H1 (cell line): ENCODE data around the gene RPL32. TPM values are rescaled to one million over a fixed set of nuclear protein-coding genes. Genes with fewer than 3 reads are reported as not detected.
A peak's percentile ranks its signal among the peaks of the same experiment; 100 is the strongest.

Source experiments
- CTCF ChIA-PET: fragments of 300-600 bp; sonication (Branson Sonifier 250); formaldehyde crosslinking; loops from one replicate; lab custom pipeline; 2021; ENCODE audit not compliant: partially characterized antibody; lab: Charles Lee
- POLR2A ChIA-PET: fragments of 300-600 bp; sonication (Branson Sonifier 250); formaldehyde crosslinking; loops from one replicate; lab custom pipeline; 2021; ENCODE audit warnings: inconsistent platforms; ENCODE audit not compliant: partially characterized antibody; lab: Charles Lee
- DNase-seq, 2 experiments: peaks; one replicate each; pipeline versions ENCODE4 v3.0.0 to v3.0.0-alpha.2; 2010 to 2022; ENCODE audit warnings: low spot score in 2 of 2, low read depth in 1 of 2, mixed read lengths in 1 of 2
- FAIRE-seq: peaks from 2 replicates; lab custom pipeline; 2011; peaks lifted over from hg19 to GRCh38; lab: Jason Lieb, UNC
- H2AFZ ChIP-seq: 2 replicates; pipeline ENCODE4 v1.8.1; 2012; ENCODE audit warnings: low read length, inconsistent platforms
- H2AK5ac ChIP-seq: 2 replicates; pipeline ENCODE4 v1.6.1; 2013; ENCODE audit warnings: low read depth, low read length
- H2BK120ac ChIP-seq: replicated peaks from 2 replicates; pipeline ENCODE3; 2013; ENCODE audit warnings: low read depth, low read length, inconsistent platforms
- H2BK12ac ChIP-seq: 2 replicates; pipeline ENCODE4 v1.6.1; 2013; ENCODE audit warnings: low read depth, low read length
- H2BK15ac ChIP-seq: 2 replicates; pipeline ENCODE4 v1.6.1; 2013; ENCODE audit warnings: low read length
- H2BK20ac ChIP-seq: 2 replicates; pipeline ENCODE4 v1.6.1; 2013; ENCODE audit warnings: low read length
- H2BK5ac ChIP-seq: 2 replicates; pipeline ENCODE4 v1.6.1; 2013; ENCODE audit warnings: low read depth, low read length
- H3K14ac ChIP-seq: 2 replicates; pipeline ENCODE4 v1.6.1; 2013; ENCODE audit warnings: inconsistent platforms; ENCODE audit not compliant: insufficient read length
- H3K18ac ChIP-seq: 2 replicates; pipeline ENCODE4 v1.6.1; 2013; ENCODE audit warnings: low read length; ENCODE audit errors: extremely low read depth
- H3K23ac ChIP-seq: 2 replicates; pipeline ENCODE4 v1.6.1; 2013; ENCODE audit warnings: inconsistent platforms; ENCODE audit not compliant: insufficient read length
- H3K23me2 ChIP-seq: 2 replicates; pipeline ENCODE4 v1.6.1; 2013; ENCODE audit warnings: low read depth, low read length
- H3K27ac ChIP-seq: 2 replicates; pipeline ENCODE4 v1.6.1; 2011; ENCODE audit warnings: low read depth, low read length, inconsistent platforms
- H3K27me3 ChIP-seq, 4 experiments: replicated peaks in 1 of 4; 1 replicate in 1 of 4; 2 replicates in 3 of 4; pipeline versions ENCODE4 v1.6.1 to v1.8.1; 2011 to 2013; ENCODE audit warnings: low read length in 3 of 4, mild to moderate bottlenecking in 3 of 4, inconsistent platforms in 2 of 4, mixed read lengths in 2 of 4, moderate library complexity in 1 of 4; ENCODE audit not compliant: control insufficient read depth in 3 of 4, insufficient read depth in 3 of 4; ENCODE audit errors: extremely low read depth in 1 of 4
- H3K36me3 ChIP-seq, 4 experiments: 2 replicates each; pipeline versions ENCODE4 v1.6.1 to v1.8.1; 2011 to 2013; ENCODE audit warnings: mild to moderate bottlenecking in 4 of 4, low read length in 3 of 4, moderate library complexity in 2 of 4, control low read depth in 1 of 4, inconsistent platforms in 1 of 4; ENCODE audit not compliant: insufficient read depth in 4 of 4, control insufficient read depth in 2 of 4
- H3K4ac ChIP-seq: replicated peaks from 2 replicates; pipeline ENCODE3; 2013; ENCODE audit warnings: low read length, low read depth, mixed read lengths, inconsistent platforms; ENCODE audit not compliant: insufficient read length
- H3K4me1 ChIP-seq, 4 experiments: replicated peaks in 1 of 4; 1 replicate in 1 of 4; 2 replicates in 3 of 4; pipeline versions ENCODE4 v1.6.1 to v1.8.1; 2011 to 2013; ENCODE audit warnings: low read length in 3 of 4, inconsistent platforms in 2 of 4, mixed read lengths in 1 of 4; ENCODE audit not compliant: insufficient read depth in 4 of 4, control insufficient read depth in 3 of 4
- H3K4me2 ChIP-seq, 2 experiments: 2 replicates each; pipeline versions ENCODE4 v1.6.1 to v1.8.1; 2011 to 2013; ENCODE audit warnings: low read depth in 2 of 2, low read length in 2 of 2, control low read depth in 1 of 2, inconsistent platforms in 1 of 2, mild to moderate bottlenecking in 1 of 2; ENCODE audit not compliant: insufficient read depth in 1 of 2
- H3K4me3 ChIP-seq, 4 experiments: fragments of 200-600, 300-600 bp in 1 of 4; sonication (generic), shearing (Covaris generic), sonication (Bioruptor Twin) in 1 of 4; 2 replicates each; pipeline versions ENCODE4 v1.5.1 to v1.8.1; 2011 to 2016; ENCODE audit warnings: low read length in 4 of 4, low read depth in 3 of 4, control low read depth in 2 of 4, inconsistent platforms in 2 of 4, mild to moderate bottlenecking in 2 of 4, mixed read lengths in 1 of 4, moderate library complexity in 1 of 4; ENCODE audit not compliant: insufficient read depth in 2 of 4; ENCODE audit errors: extremely low read depth in 1 of 4
- H3K56ac ChIP-seq: replicated peaks from 2 replicates; pipeline ENCODE3; 2013; ENCODE audit warnings: low read depth, mild to moderate bottlenecking, mixed read lengths, low read length, inconsistent platforms; ENCODE audit not compliant: insufficient read length
- H3K79me1 ChIP-seq: 2 replicates; pipeline ENCODE4 v1.6.1; 2013; ENCODE audit warnings: low read depth, low read length, control low read depth
- H3K79me2 ChIP-seq, 2 experiments: 2 replicates each; pipeline versions ENCODE4 v1.6.1 to v1.8.1; 2012 to 2013; ENCODE audit warnings: low read length in 2 of 2, mild to moderate bottlenecking in 2 of 2, inconsistent platforms in 1 of 2; ENCODE audit not compliant: insufficient read depth in 2 of 2, control insufficient read depth in 1 of 2
- H3K9ac ChIP-seq, 4 experiments: replicated peaks in 1 of 4; 1 replicate in 1 of 4; 2 replicates in 3 of 4; pipeline versions ENCODE4 v1.6.1 to v1.8.1; 2011 to 2013; ENCODE audit warnings: low read depth in 3 of 4, low read length in 3 of 4, control low read depth in 2 of 4, mild to moderate bottlenecking in 2 of 4, moderate library complexity in 2 of 4, inconsistent platforms in 1 of 4; ENCODE audit errors: extremely low read depth in 1 of 4
- H3K9me3 ChIP-seq, 2 experiments: 2 replicates each; pipeline versions ENCODE4 v1.6.1 to v1.8.1; 2012 to 2013; ENCODE audit warnings: mild to moderate bottlenecking in 2 of 2, moderate library complexity in 2 of 2, control low read depth in 1 of 2, inconsistent platforms in 1 of 2, low read depth in 1 of 2, low read length in 1 of 2, mixed read lengths in 1 of 2; ENCODE audit not compliant: insufficient read depth in 2 of 2
- H4K20me1 ChIP-seq, 2 experiments: replicated peaks in 1 of 2; 2 replicates each; pipeline versions ENCODE3 to v1.8.1; 2011 to 2013; ENCODE audit warnings: inconsistent platforms in 2 of 2, low read length in 2 of 2, mild to moderate bottlenecking in 1 of 2; ENCODE audit not compliant: insufficient read depth in 2 of 2, control insufficient read depth in 1 of 2
- H4K5ac ChIP-seq: 2 replicates; pipeline ENCODE4 v1.6.1; 2013; ENCODE audit warnings: low read length, low read depth, mixed read lengths, inconsistent platforms; ENCODE audit not compliant: insufficient read length
- H4K8ac ChIP-seq: 2 replicates; pipeline ENCODE4 v1.8.0; 2013; ENCODE audit warnings: mild to moderate bottlenecking, moderate library complexity, low read length, inconsistent platforms; ENCODE audit not compliant: insufficient read depth; ENCODE audit errors: extremely low read depth
- H4K91ac ChIP-seq: replicated peaks from 2 replicates; pipeline ENCODE3; 2013; ENCODE audit warnings: low read length, mixed read lengths, inconsistent platforms; ENCODE audit not compliant: insufficient read length
- BRCA1 ChIP-seq: IDR thresholded peaks from 2 replicates; pipeline ENCODE4 v1.6.1; 2012; ENCODE audit warnings: low read depth, low read length, improper control_type of control experiment
- JUN ChIP-seq: IDR thresholded peaks from 2 replicates; pipeline ENCODE4 v1.6.1; 2011; ENCODE audit warnings: low read depth, mild to moderate bottlenecking, improper control_type of control experiment, low read length
- POLR2A ChIP-seq, 2 experiments: IDR thresholded peaks; 1 replicate in 1 of 2; 2 replicates in 1 of 2; pipeline ENCODE4 v1.6.1; 2011; ENCODE audit warnings: low read depth in 2 of 2, low read length in 2 of 2, mild to moderate bottlenecking in 2 of 2; ENCODE audit errors: control extremely low read depth in 1 of 2
- RBBP5 ChIP-seq: IDR thresholded peaks from 2 replicates; pipeline ENCODE4 v1.7.1; 2012; ENCODE audit warnings: low read depth, mild to moderate bottlenecking, inconsistent platforms, low read length, moderate library complexity, borderline replicate concordance
- SP1 ChIP-seq: IDR thresholded peaks from 2 replicates; pipeline ENCODE4 v1.6.1; 2011; ENCODE audit warnings: low read depth, low read length
- TAF7 ChIP-seq: optimal IDR thresholded peaks from 2 replicates; pipeline ENCODE3; 2011; ENCODE audit warnings: low read depth, mild to moderate bottlenecking, inconsistent platforms, low read length, moderate library complexity, borderline replicate concordance
- YY1 ChIP-seq: IDR thresholded peaks from 2 replicates; pipeline ENCODE4 v1.6.1; 2011; ENCODE audit warnings: low read depth, mild to moderate bottlenecking, low read length
- WGBS, 2 experiments: shearing (Covaris generic) in 1 of 2; methylation state at CpG; one replicate each; pipeline versions ENCODE4 v1.1.6 to v1.1.7; 2013 to 2015; ENCODE audit warnings: low lambda C conversion rate in 2 of 2, mixed read lengths in 2 of 2, inconsistent platforms in 1 of 2, low coverage in 1 of 2, missing lambda C conversion rate in 1 of 2; ENCODE audit not compliant: insufficient replicate concordance in 2 of 2, insufficient coverage in 1 of 2, insufficient read length in 1 of 2; ENCODE audit errors: extremely low coverage in 1 of 2, missing lambda C conversion rate in 1 of 2; 5-methylcytosine and 5-hydroxymethylcytosine counted together
- long read RNA-seq, 2 experiments: library from RNA in 1 of 2; library from capped mRNA in 1 of 2; stranded (forward); transcript quantifications; one replicate each; pipeline ENCODE4 v2.0.0, GENCODE V29; 2021; ENCODE audit warnings: inconsistent platforms in 1 of 2
- polyA minus RNA-seq, 3 experiments: library from RNA; depleted of rRNA, polyadenylated mRNA; stranded (reverse); fragments of >200 nt; gene quantifications; 1 replicate in 2 of 3; 2 replicates in 1 of 3; pipeline ENCODE4 v1.2.3, GENCODE V29; 2011
- polyA plus RNA-seq, 7 experiments: library from polyadenylated mRNA; depleted of rRNA in 3 of 7; stranded (reverse) in 5 of 7; unstranded in 2 of 7; fragments of >200 nt in 5 of 7; fragments of 200-250 nt in 2 of 7; gene quantifications; 1 replicate in 5 of 7; 2 replicates in 1 of 7; 4 replicates in 1 of 7; pipeline versions ENCODE4 v1.2.1 to v1.2.3, GENCODE V29; 2011 to 2013; ENCODE audit warnings: missing spikeins in 2 of 7, mixed read lengths in 2 of 7
- total RNA-seq: library from RNA; stranded (reverse); fragmentation: NEBNext Ultra II Directional; extraction: Animal tissue kit (Norgen Biotek cat#: 25700); gene quantifications from 2 replicates; pipeline ENCODE4 v1.2.1, GENCODE V29; 2021

The RPL32 gene
- 1,954 and 2,043 TPM in 2 replicates for total RNA-seq
- polyA plus RNA-seq (2011; rRNA removed) = 995 and 1,443 TPM in 2 replicates
- 2,045 TPM for polyA plus RNA-seq (2011; cell fraction: cytosol; rRNA removed)
- 1,718 TPM for polyA plus RNA-seq (2011; cell fraction: nucleus; rRNA removed)
- 3,098 to 3,462 TPM (median 3,192 TPM) in 4 replicates for polyA plus RNA-seq (2012, experiment 1 of 2)
- 2,207 TPM for polyA plus RNA-seq (2012, experiment 2 of 2)
- polyA plus RNA-seq (2013, experiment 1 of 2) = 1,804 TPM
- 1,790 TPM for polyA plus RNA-seq (2013, experiment 2 of 2)
- 1,055 and 1,349 TPM in 2 replicates for polyA minus RNA-seq (2011; rRNA and poly(A)+ RNA removed)
- 973 TPM for polyA minus RNA-seq (2011; cell fraction: cytosol; rRNA and poly(A)+ RNA removed)
- polyA minus RNA-seq (2011; cell fraction: nucleus; rRNA and poly(A)+ RNA removed) = 656 TPM
- long read RNA-seq, experiment 1, transcript RPL32-202 (3 exons, 1,734 nt) = minor isoform, 293 of 1,632 reads
- long read RNA-seq, experiment 1, transcript RPL32-207 (3 exons, 631 nt) = minor isoform, 7 of 1,632 reads
- long read RNA-seq, experiment 1, transcript RPL32-204 (4 exons, 2,117 nt) = major isoform, 1,232 of 1,632 reads
- long read RNA-seq, experiment 1, partial matches to known transcripts = 66 of 1,632 reads
- long read RNA-seq, experiment 1, other reads (novel, unspliced or antisense) = 31 of 1,632 reads
- long read RNA-seq, experiment 2, transcript RPL32-204 (4 exons, 2,117 nt) = major isoform, 24 of 37 reads
- long read RNA-seq, experiment 2, transcript RPL32-202 (3 exons, 1,734 nt) = minor isoform, 5 of 37 reads
- long read RNA-seq, experiment 2, partial matches to known transcripts = 1 of 37 reads
- long read RNA-seq, experiment 2, other reads (novel, unspliced or antisense) = 5 of 37 reads

DNA sequence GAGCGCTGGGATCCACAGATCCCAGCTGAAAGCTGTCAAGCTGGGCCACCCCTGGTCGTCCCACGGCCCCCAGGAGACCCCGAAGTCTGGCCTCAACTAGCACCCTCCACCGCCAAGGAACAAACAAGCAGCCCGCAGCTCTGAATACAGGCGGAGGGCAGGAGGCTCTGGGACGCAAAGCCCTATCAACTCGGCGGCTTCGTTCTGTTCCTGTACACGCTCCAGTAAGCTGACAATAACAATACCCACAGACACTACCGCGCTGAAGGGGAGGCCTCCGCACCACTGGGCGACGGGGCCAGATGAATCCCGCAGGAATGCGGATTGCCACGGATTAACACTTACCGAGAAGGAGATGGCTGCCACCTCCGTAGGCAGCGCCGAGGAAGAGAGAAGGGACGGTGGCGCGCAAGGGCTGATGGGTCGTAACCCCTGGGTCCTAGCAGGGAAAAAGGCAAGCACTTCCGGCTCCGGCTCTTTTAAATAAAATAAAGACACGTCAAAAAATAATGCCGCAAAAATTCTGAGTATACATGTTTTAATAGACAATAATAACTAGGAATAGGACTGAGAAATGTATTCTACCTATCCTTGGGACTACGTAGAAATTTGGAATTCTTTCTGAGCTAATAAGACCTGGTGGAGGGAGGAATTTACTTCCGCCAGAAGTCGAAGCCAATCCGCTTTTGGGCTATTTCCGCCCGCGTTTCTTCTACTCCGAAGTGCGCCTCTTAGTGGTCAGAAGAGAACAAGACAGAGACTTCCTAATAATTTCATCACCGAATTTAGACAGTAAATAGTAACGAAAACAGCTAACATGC, at the start of gene RPL32:
Gene RPL32, minus strand, starts transcription at position 417 of the 821 bp plus-strand sequence. CDS start 1,328 bp downstream, outside the sequence.
- Histone ChIP-seq H4K20me1 (peaks cover 21 to 33% of the 10 kb centered on the region in 2 experiments), H3K9ac (peak within 1 kb of the TSS; percentile 93 to 99 (median 98)), H3K4ac (peak within 1 kb of the TSS; percentile 98), H3K4me3 (peak within 1 kb of the TSS; percentile 88 to 100 (median 94)), H3K18ac (peak within 1 kb of the TSS; percentile 95), H3K79me2 (peaks cover 21 to 50% of the 10 kb centered on the region in 2 experiments), H3K27ac (peak within 1 kb of the TSS; percentile 93), H2AK5ac (peak within 1 kb of the TSS; percentile 95), H2AFZ (peak within 1 kb of the TSS; percentile 22; the same call in 1 of the 2 replicates), H3K79me1 (peaks cover 10% of the 10 kb centered on the region), H3K14ac (no peak within 1 kb of the TSS), H2BK5ac (peak within 1 kb of the TSS; percentile 98), H3K4me2 (peak within 1 kb of the TSS; percentile 96 to 100), H3K56ac (peak within 1 kb of the TSS; percentile 88), H3K36me3 (peaks cover 33 to 43% (median 40%) of the 10 kb centered on the region in 4 experiments), H3K27me3 (no peaks in the 10 kb centered on the region), H4K8ac (peak within 1 kb of the TSS; percentile 99), H3K23me2 (peaks cover 10% of the 10 kb centered on the region), H2BK15ac (no peak within 1 kb of the TSS), H3K23ac (no peak within 1 kb of the TSS), H3K9me3 (peaks cover 4% of the 10 kb centered on the region in 2 experiments; a peak in 3 of 4 replicates), H4K91ac (peak within 1 kb of the TSS; percentile 95), H2BK12ac (0 out of 2 replicates have a peak within 1 kb of the TSS, but pooled peaks have one; percentile 60), H4K5ac (peak within 1 kb of the TSS; percentile 96), H2BK120ac (no peak within 1 kb of the TSS), H2BK20ac (no peak within 1 kb of the TSS), H3K4me1 (peaks cover 5 to 14% (median 10%) of the 10 kb centered on the region in 4 experiments)
- ChIA-PET POLR2A (interaction anchor here (0.7 to 20.9 kb wide), 36 partner anchors 19 to 579 kb away, joined by 3 to 661 read pairs (median 4); partner anchors contain the start of genes CAND2, IQSEC1, MKRN2 and RAF1), CTCF (interaction anchor here (0.6 to 4.3 kb wide), 29 partner anchors 9 to 136 kb away, joined by 3 to 23 read pairs (median 4); no protein-coding TSS in a partner anchor)
- 2% methylated on average over 43 of the region's 43 CpGs; no CpG with 5 or more reads in 1 of the 2 experiments for WGBS, 2 experiments
- peak; percentile 81 to 86 for DNase-seq
- FAIRE-seq = peak; percentile 19
- TF ChIP-seq SP1 (peak; percentile 46; the same call in 1 of the 2 replicates), BRCA1 (no peak), POLR2A (IDR thresholded peaks at IDR 0.05; ENCODE audit: control extremely low read depth in 1 of 2, low read depth in 2 of 2, low read length in 2 of 2) (peak; percentile 95 to 97), TAF7 (peak; percentile 95), YY1 (peak; percentile 84; the same call in 1 of the 2 replicates), JUN (no peak), RBBP5 (no peak)
